AG09319 (cell line): ENCODE data around the gene PRDM15.

Experiments
- DNase-seq: peaks from one replicate; pipeline ENCODE4 v3.0.0-alpha.2; 2010; ENCODE audit warnings: low read depth; ENCODE audit errors: extremely low read depth
- TF ChIP-seq, protein P1 (sequence below): IDR thresholded peaks from 2 replicates; pipeline ENCODE4 v1.5.1; 2011; ENCODE audit warnings: low read depth, mild to moderate bottlenecking, inconsistent platforms, low read length, moderate library complexity

Gene PRDM15

DNA sequence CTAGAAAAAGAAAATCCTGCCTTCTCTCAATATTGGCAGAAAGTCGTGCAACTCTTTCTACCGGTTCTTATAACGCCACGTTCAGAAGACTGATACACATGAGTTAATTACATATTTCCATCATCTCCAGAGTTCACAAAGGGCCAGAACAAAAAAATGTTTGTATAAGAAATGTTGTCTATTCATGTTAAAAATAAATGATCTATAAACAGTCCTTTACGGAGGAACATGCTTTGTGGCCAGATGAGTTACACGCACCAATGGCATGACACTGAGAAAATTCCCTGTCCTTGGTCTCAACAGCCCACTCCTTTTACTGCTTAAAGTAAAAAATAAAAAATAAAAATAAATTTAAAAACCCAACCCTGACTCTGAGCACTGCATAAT, 45.2 kb upstream of the PRDM15 start:
- TF ChIP-seq, protein P1, sequence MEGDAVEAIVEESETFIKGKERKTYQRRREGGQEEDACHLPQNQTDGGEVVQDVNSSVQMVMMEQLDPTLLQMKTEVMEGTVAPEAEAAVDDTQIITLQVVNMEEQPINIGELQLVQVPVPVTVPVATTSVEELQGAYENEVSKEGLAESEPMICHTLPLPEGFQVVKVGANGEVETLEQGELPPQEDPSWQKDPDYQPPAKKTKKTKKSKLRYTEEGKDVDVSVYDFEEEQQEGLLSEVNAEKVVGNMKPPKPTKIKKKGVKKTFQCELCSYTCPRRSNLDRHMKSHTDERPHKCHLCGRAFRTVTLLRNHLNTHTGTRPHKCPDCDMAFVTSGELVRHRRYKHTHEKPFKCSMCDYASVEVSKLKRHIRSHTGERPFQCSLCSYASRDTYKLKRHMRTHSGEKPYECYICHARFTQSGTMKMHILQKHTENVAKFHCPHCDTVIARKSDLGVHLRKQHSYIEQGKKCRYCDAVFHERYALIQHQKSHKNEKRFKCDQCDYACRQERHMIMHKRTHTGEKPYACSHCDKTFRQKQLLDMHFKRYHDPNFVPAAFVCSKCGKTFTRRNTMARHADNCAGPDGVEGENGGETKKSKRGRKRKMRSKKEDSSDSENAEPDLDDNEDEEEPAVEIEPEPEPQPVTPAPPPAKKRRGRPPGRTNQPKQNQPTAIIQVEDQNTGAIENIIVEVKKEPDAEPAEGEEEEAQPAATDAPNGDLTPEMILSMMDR = no peak
- DNase-seq = no peak

DNA sequence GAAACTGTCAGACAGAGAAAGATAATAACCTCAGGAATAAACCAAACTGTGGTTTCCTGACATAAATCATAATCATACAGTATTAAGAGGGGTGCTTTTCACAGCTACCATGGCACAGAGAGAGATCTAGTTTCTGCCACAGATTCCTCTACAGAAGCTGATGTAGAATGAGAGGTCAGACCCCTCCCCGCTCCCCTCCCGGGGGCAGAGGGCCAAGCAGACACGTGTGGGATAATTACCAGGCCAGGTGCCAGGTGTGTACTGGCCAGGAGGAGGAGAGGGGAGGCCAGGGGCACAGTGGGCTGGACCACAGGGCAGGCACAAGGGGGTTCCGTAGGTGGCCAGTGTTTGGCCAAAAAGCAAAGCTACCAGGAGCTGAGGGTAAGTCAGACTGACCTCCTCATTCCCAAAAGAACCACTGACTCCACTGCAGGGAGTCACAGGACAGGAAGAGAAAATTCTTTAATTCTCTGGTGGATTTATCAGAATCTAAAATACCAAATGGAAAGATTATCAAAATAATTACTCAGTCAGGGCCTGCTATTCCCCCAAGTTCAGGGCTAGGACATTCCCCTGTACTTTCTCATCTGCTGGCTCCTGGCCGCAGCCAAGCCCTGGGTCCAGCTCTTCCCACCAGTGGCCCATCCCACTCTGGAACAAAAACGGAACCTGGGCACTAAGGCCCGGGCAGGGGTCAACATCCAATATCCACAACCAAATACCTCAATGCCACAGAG, 44.7 kb upstream of the PRDM15 start:
- no peak for DNase-seq
- TF ChIP-seq, protein P1 = no peak

DNA sequence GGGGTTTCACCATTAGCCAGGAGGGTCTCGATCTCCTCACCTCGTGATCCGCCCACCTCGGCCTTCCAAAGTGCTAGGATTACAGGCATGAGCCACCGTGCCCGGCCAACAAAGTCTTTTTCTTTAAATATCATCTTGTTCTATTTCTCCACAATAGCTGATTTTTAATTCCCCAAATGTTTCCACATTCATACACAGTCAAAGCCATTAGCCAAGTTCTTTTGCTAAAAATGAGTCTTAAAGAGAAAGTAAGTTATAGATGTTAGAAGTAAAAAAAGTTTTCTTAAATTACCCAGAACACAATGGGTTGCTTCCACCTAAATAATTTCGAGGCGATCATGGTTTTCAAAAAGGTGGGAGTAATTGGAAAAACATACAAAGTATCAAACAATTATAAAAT, 44.0 kb upstream of the PRDM15 start:
- TF ChIP-seq, protein P1 = no peak
- DNase-seq = no peak

DNA sequence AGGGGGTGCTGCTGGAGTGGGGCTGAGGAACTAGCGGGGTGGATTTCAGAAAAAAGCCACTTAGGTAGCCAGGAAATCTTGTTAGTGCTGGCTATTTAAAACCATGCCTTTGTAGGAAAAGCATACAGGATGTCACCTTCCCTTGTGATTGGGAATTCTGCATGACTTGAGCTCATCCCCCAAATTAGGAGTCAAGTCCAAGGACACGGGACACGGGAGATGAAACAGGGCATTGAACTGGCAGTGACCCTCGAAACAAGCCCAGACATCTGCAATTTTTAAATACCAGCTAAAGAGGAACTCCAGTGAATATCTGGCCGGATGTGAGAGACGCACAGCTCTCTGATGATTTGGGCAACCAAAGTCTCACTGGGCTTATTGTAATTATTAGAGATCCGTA, 41.9 kb upstream of the PRDM15 start:
- TF ChIP-seq, protein P1 = no peak
- DNase-seq = no peak

DNA sequence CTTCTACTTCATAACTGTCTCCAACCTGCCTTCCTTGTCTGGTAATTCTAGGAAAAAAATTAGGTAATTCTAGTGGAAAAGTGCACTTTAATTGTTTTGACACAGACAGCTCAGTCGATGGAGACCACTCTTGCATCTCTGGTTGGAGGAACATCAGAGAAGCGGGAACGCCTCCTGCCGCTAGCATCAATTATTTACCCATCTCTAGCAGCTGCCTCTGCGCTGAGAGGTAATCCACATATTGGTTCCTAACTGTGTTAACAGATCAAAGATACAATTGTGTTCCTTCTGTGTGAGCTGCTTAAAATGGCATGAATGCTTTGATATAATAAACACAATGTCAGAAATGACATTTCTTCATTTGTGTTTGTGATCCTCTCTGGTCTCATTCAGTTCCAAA, 41.3 kb upstream of the PRDM15 start:
- no peak for DNase-seq
- TF ChIP-seq, protein P1 = no peak

DNA sequence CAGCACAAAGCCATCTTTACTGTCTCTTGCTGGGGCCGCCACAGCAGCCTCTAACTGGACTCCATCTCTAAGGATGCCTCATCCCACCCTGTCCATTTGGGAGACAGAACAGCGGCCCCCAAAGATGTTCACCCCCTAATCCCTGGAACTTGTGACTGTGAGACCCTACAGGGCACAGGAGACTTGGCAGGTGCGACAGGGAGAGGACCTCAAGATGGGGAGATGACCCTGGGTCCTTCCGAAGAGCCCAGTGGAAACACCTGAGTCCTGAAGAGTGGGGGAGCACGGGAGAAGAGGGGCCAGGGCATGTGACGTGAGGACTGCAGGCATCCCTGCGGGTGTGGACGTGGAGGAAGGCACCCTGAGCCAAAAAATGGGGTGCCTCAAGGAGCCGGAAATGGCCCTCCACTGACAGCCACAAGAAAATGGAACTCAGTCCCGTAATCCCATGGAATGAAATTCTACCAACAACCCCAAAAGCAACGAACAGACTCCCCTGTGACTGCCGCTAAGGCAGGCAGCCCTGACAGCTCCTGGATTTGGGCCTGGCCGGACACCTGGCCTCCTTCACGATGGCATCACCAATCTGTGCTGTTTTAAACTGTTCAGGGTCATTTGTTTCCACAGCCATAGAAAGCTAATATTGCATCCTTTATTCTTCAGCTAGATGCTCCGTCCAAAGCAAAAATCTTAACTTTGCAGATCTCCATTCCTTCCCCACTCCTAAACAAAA, 40.7 kb upstream of the PRDM15 start:
- no peak for DNase-seq
- TF ChIP-seq, protein P1 = no peak
